ENCODE results near the gene ANKRD45.
"Not testable (repeated sequence)": the region's sequence is repeated elsewhere in the genome, so short reads cannot be mapped to it uniquely, and the experiment has no call there.

The ANKRD45 gene

GRCh38 chr1:173642450-173643139 is 27.1 kb downstream of the ANKRD45 start:
- not testable (repeated sequence) for DNase-seq

- DNase-seq, result no peak
Observed at GRCh38 chr1:173639102-173639501, 30.5 kb downstream of the ANKRD45 start.

DNA sequence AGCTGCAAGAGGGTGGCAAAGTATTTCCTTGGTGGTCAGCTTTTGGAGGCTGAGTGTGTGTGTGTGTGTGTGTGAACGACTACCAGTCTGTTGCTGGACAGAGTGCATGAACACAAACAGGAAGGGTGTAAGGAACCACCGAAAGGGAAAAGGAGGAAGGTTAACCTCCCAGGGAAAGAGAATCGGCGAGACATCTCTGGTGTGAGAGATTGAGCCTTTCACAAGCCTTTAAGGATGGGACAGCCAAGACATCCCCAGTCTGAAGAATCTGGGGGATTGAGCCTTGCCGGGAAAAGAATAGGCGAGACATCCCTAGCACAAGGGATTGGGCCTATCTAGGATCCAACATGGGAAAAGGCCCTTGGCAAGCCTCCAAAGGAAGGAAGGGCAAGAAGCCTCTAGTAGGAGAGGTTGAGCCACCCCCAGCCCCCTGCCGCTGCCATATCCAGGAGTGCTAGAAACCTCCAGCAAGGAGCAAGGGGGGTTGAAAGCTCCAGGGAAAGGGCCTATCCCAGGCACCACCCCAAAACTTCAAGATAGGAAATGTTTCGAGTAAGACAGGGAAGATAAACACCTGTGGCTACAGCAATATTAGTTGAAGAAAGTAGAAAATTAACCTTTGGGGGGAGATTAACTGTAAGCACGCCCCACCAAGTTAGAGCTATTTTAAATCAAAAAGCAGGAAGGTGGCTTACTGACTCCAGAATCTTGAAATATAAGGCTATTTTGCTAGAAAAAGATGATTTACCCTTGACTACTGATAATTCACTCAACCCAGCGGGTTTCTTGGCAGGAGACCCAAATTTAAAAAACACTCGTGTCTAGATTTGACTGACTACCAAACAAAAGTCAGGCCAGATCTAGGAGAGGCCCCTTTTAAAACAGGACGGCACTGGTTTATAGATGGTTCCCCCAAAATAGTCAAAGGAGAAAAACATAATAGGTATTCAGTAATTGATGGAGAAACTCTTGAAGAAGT is 31.3 kb downstream of the ANKRD45 start:
- no peak for DNase-seq

GRCh38 chr1:173637236-173638042 is 32.2 kb downstream of the ANKRD45 start:
- DNase-seq, result not testable (repeated sequence)

- DNase-seq, result no peak
Observed at GRCh38 chr1:173635116-173635515, 34.5 kb downstream of the ANKRD45 start, which contains the start of gene TEX50. Gene TEX50, plus strand, starts transcription at chr1:173635338. Its CDS starts 184 bp downstream, at chr1:173635522.

- DNase-seq, result no peak
Observed at GRCh38 chr1:173628888-173629287, 40.8 kb downstream of the ANKRD45 start.

DNA sequence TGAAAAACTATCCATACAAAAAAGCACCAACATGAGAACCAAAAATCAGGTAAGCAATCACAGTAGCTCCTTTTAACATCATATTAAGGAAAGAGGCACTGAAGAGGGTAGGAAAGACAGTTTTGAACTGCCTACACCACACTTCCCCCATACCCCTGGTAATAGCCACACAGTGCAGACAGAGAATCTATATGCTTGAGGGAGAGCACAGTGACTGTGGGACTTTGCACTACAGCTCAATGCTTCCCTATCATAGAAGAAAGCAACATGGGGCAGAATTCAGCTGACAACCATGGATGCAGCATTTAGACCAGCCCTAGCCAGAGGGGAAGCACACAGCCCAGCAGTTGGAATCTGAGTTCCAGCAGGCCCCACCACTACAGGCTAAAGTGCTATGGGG is 42.4 kb downstream of the ANKRD45 start:
- no peak for DNase-seq

GRCh38 chr1:173616859-173617258 is 52.8 kb downstream of the ANKRD45 start:
- no peak for DNase-seq

GRCh38 chr1:173613086-173613485 is 56.6 kb downstream of the ANKRD45 start:
- not testable (repeated sequence) for DNase-seq

GRCh38 chr1:173608503-173609216 is 61.0 kb downstream of the ANKRD45 start:
- DNase-seq, result no peak

- DNase-seq, result no peak
Observed at GRCh38 chr1:173603056-173603591, 66.5 kb downstream of the ANKRD45 start, which contains the start of gene SLC9C2. Gene SLC9C2, minus strand, starts transcription at chr1:173603072. Its CDS starts 1,296 bp downstream, at chr1:173601776.

- DNase-seq, result no peak
Observed at GRCh38 chr1:173601588-173601987, 68.1 kb downstream of the ANKRD45 start.

DNA sequence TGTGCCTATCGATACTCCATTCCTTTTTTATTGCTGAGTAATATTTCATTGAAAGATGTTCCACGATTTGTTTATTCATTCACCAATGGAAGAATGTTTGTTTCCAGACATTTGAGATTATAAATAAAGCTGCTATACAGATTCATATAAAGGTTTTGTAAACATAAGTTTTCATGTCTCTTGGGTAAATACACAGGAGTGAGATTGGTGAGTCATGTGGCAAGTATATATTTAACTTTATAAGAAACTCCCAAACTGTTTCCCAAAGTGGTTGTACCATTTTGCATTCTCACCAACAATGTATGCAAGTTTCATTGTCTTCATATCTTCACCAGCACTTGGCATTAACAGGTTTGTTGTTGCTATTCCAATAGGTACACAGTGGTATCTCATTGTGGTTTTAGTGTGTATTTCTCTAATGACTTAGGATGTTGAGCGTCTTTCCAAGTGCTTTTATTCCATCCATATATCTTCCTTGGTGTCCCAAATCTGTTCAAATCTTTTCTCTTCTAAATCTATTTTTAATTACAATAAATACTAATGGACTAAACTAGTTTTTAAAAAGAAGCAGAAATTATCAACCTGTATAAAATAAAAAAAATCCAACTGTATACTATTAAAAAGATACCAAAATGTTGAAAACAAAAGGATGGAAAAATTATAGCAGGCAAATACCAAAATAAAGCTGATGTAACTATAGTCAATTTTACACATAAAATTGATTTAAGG is 73.4 kb downstream of the ANKRD45 start:
- DNase-seq, result no peak

GRCh38 chr1:173591138-173591537 is 78.5 kb downstream of the ANKRD45 start:
- not testable (repeated sequence) for DNase-seq

DNA sequence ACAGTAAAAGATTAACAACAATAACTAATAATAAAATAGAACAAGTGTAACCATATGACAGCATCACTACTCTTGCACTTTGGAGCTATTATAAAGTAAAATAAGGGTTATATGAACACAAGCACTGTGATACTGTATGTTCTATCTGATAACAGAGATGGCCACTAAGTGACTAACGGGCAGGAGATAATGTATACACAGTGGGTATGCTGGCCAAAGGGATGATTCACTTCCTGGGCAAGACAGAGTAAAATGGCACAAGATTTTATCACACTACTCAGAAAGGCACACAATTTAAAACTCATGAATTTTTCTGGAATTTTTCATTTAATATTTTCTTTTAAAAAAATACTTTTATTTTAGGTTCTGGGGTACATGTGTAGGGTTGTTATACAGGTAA is 79.1 kb downstream of the ANKRD45 start:
- DNase-seq, result no peak

- no peak for DNase-seq
Observed at GRCh38 chr1:173581383-173582079, 88.1 kb downstream of the ANKRD45 start.

- no peak for DNase-seq
Observed at GRCh38 chr1:173580658-173581057, 89.0 kb downstream of the ANKRD45 start.

DNA sequence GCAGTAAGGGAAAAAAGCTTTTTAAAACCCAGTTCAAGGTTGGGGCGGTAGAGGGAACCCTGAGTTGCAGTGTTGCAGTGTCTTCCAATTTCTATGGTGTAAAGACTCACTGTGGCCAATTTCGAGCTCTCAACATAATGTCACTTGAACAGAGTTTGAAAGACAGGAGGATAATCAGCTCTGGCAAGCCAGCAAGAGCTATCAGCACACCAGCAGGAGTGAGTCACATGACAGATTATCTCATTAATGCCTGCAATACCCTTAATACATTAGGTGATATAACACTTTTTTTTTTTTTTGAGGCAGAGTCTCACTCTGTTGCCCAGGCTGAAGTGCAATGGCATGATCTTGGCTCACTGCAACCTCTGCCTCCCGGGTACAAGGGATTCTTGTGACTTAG is 89.6 kb downstream of the ANKRD45 start:
- DNase-seq, result no peak

DNA sequence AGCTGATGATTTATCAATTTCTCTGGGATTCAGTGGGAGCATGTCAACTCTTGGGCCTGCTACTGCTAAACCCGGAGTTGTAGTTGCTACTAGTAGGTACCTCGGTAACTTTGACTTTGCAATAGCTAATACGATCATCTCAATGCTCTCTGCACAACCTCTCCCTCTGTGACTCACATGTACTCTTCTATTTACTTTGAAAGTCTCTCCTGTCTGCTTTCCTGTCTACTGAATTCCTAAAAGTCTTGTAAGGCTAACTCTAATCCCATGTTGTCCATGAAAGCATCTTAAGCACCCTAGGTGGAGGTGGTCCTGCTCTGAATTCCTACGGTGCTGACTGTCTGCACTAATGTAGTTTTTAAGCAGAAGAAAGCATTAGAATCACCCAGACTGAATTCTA is 96.1 kb downstream of the ANKRD45 start:
- DNase-seq, result no peak

GRCh38 chr1:173572201-173572873 is 97.3 kb downstream of the ANKRD45 start:
- no peak for DNase-seq
